Measurements from ENCODE around the gene F7. TPM values are rescaled to one million over a fixed set of nuclear protein-coding genes. Genes with fewer than 3 reads are reported as not detected.

Gene F7
- total RNA-seq, 1 donor from 2014 or later: 1.0 TPM

DNA sequence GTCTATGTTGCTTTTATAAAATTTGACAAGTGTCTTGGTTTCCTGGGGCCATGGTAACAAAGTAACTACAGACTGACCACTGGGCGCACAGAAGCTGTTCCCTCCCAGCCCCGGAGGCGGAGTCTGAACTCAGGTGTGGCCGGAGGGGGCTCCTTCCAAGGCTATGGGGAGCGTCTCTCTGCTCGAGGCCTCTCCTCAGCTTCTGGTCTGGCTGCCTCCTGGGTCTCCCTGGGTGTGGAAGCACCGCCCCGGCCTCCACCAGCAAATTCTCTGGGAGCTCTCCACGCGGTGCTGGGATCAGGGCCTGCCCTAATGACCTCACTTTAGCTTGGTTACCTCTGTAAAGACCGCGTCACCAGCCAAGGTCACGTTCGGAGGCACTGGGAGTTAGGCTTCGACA is 45.7 kb upstream of the F7 start:
- no peak overlapping the region for H3K4me3 Mint-ChIP-seq
- TF ChIP-seq CTCF (conservative IDR thresholded peaks at IDR 0.05): no peak
- peaks cover 5% of the 10 kb centered on the region for H3K4me1 Mint-ChIP-seq
- DNase-seq (ENCODE audit: low read depth, low spot score): no peak
- no peaks in the 10 kb centered on the region for H3K9me3 Mint-ChIP-seq
- H3K36me3 Mint-ChIP-seq (ENCODE audit: low read depth): no peaks in the 10 kb centered on the region
- no peak overlapping the region for H3K27ac Mint-ChIP-seq (ENCODE audit: unreplicated experiment)
- no peaks in the 10 kb centered on the region for H3K27me3 Mint-ChIP-seq (ENCODE audit: low read depth)

- no peak for DNase-seq (ENCODE audit: low read depth, low spot score)
- no peak overlapping the region for H3K27ac Mint-ChIP-seq (ENCODE audit: unreplicated experiment)
- H3K4me1 Mint-ChIP-seq: peaks cover under 1% of the 10 kb centered on the region
- no peaks in the 10 kb centered on the region for H3K36me3 Mint-ChIP-seq (ENCODE audit: low read depth)
- H3K4me3 Mint-ChIP-seq: no peak overlapping the region
- H3K9me3 Mint-ChIP-seq: no peaks in the 10 kb centered on the region
- H3K27me3 Mint-ChIP-seq (ENCODE audit: low read depth): no peaks in the 10 kb centered on the region
- no peak for TF ChIP-seq CTCF (conservative IDR thresholded peaks at IDR 0.05)
Observed at GRCh38 chr13:113060557-113061270, 44.9 kb upstream of the F7 start.

GRCh38 chr13:113061271-113061625 is 44.3 kb upstream of the F7 start:
- no peaks in the 10 kb centered on the region for H3K4me1 Mint-ChIP-seq
- no peak for DNase-seq (ENCODE audit: low read depth, low spot score)
- H3K27ac Mint-ChIP-seq (ENCODE audit: unreplicated experiment): no peak overlapping the region
- H3K36me3 Mint-ChIP-seq (ENCODE audit: low read depth): no peaks in the 10 kb centered on the region
- H3K4me3 Mint-ChIP-seq: no peak overlapping the region
- TF ChIP-seq CTCF (conservative IDR thresholded peaks at IDR 0.05): no peak
- no peaks in the 10 kb centered on the region for H3K9me3 Mint-ChIP-seq
- no peaks in the 10 kb centered on the region for H3K27me3 Mint-ChIP-seq (ENCODE audit: low read depth)

GRCh38 chr13:113061796-113062425 is 43.7 kb upstream of the F7 start:
- Mint-ChIP-seq H3K36me3 (ENCODE audit: low read depth) (no peaks in the 10 kb centered on the region), H3K4me1 (no peaks in the 10 kb centered on the region), H3K9me3 (no peaks in the 10 kb centered on the region), H3K27ac (ENCODE audit: unreplicated experiment) (no peak overlapping the region), H3K4me3 (no peak overlapping the region), H3K27me3 (ENCODE audit: low read depth) (no peaks in the 10 kb centered on the region)
- DNase-seq (ENCODE audit: low read depth, low spot score): no peak
- TF ChIP-seq CTCF (conservative IDR thresholded peaks at IDR 0.05): no peak

DNA sequence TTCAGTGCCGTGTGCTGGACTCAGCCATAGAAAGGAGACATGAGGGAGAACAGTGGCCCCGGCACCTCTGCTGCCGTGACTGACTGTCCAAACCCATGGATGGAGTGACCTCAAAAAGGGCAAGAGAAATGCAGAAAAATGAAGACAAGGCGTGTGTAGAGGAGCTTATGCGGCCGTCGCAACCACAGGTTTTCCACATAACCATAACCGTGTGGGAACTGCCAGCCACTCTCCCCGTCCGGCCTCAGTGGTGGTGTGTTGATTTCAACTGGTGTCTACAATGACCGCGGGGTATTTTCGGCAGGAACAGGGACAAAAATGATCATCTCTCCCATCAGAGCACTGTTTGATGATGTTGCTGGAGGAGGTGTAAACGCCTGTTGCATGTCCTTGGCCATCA is 42.9 kb upstream of the F7 start:
- DNase-seq (ENCODE audit: low read depth, low spot score): no peak
- Mint-ChIP-seq H3K9me3 (no peaks in the 10 kb centered on the region), H3K27me3 (ENCODE audit: low read depth) (no peaks in the 10 kb centered on the region), H3K4me1 (no peaks in the 10 kb centered on the region), H3K27ac (ENCODE audit: unreplicated experiment) (no peak overlapping the region), H3K4me3 (no peak overlapping the region), H3K36me3 (ENCODE audit: low read depth) (no peaks in the 10 kb centered on the region)
- TF ChIP-seq CTCF (conservative IDR thresholded peaks at IDR 0.05): no peak
